HG03565 (cell line): ENCODE data around the gene SNED1.

Experiments
- ATAC-seq: cut with Tn5 transposase; IDR thresholded peaks from one replicate; pipeline ENCODE4 v1.9.1; 2021; ENCODE audit warnings: mild to moderate bottlenecking, moderate library complexity; ENCODE audit not compliant: unreplicated experiment

Gene SNED1

DNA sequence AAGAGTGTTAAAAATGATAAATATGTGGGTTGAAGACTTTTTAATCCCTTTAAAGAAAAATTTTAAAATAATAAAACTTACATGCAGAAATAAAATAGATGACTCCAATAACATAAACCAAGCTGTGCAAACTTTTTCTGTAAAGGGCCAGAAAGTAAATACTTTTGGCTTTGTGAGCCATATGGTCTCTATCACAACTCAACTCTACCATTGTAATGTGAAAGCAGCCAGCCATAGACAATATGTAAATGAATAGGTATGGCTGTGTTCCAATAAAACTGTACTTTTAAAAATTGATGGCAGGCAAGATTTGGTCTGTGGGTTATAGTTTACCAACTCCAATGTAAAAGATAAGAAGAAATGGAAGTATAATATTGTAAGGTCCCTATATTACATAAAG is 45.2 kb downstream of the SNED1 start:
- ATAC-seq, result no peak

- ATAC-seq, result no peak
Measured at GRCh38 chr2:241047253-241048010, 49.0 kb downstream of the SNED1 start.

DNA sequence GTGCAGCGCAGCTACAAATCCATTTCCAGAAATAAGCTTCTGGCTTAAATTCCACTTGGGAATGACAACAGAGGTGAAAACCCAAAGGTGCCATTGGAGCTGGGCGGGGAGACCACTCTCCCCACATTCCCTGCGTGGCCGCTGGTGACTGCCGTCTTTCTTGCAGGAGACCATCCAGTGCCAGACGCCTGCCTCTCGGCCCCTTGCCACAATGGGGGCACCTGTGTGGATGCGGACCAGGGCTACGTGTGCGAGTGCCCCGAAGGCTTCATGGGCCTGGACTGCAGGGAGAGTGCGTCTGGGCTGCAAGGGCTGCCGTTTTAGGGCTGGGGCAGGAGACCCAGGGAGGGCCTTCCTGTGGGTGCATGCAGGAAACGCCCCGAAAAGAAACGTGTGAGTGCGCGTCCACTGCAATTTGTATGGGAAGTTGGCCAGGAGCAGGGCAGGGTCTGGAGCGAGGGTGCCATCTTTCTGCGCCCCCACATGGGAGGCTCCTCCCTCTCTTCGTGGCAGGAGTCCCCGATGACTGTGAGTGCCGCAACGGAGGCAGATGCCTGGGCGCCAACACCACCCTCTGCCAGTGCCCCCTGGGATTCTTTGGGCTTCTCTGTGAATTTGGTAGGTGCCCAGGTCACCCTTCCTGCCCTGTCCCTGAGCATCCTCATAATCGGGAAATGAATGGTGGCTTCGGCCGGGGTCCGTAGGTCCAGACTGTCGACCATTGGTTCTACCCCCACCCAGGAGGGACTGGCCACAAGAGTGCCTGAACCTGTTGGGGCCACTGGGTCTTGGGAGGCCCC is 49.9 kb downstream of the SNED1 start:
- ATAC-seq, result no peak

DNA sequence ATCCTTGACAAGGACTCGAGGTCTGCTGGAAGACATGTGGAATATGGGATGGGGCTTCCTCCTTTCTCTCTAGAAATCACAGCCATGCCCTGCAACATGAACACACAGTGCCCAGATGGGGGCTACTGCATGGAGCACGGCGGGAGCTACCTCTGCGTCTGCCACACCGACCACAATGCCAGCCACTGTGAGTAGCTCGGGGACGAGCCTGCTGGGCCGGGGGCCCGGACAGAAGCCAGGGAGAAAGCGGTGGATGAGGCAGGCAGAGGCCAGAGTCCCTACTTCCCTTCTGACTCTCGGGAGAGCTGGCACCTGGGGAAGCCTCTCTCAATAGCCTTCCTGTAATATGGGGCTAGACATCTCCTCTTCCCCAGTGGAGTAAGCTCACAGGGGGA is 50.5 kb downstream of the SNED1 start:
- no peak for ATAC-seq

GRCh38 chr2:241049739-241050623 is 51.6 kb downstream of the SNED1 start:
- ATAC-seq, result no peak

GRCh38 chr2:241050624-241051577 is 52.5 kb downstream of the SNED1 start:
- ATAC-seq, result no peak

GRCh38 chr2:241051578-241052487 is 53.4 kb downstream of the SNED1 start:
- no peak for ATAC-seq

DNA sequence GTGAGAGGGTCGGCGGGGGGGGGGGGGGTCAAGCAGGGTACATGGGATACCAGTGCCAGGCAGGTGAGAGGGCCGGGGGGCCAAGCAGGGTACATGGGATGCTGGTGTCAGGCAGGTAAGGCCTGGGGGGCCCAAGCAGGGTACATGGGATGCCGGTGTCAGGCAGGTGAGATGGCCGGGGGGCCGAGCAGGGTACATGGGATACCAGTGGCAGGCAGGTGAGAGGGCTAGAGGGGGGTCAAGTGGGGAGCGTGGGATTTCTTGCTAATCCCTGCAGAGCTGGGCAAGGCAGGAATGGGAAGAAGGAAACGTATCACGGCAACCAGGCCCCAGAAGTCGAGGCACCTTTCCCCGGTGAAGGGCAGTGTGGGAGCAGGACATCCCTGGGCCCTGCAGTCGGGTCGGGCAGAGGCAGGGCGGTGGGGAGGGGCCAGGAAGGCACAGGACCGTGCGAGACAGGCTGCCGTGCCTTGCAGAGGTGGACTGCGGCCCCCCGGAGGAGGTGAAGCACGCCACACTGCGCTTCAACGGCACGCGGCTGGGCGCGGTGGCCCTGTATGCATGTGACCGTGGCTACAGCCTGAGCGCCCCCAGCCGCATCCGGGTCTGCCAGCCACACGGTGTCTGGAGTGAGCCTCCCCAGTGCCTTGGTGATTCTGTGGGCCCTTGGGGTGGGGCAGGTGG is 54.4 kb downstream of the SNED1 start:
- ATAC-seq, result no peak

GRCh38 chr2:241053576-241054251 is 55.3 kb downstream of the SNED1 start:
- no peak for ATAC-seq

DNA sequence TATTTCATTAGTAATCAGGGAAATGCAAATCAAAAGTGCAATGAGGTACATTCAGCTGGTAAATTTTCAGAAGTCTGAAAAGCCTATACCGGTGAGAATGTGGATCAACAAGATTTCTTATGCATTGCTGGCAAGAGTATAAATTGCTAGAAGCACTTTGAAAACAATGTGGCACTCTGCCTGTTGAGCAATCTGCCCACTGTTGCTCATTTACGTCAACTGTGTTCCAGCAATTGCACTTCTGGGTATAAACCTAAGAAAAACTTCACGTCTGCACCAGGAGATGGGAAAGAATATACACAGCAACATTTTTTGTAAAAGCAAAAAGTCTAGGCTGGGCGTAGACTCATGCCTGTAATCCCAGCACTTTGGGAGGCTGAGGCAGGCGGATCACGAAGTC is 62.9 kb downstream of the SNED1 start:
- ATAC-seq, result no peak

GRCh38 chr2:241062389-241063092 is 64.1 kb downstream of the SNED1 start:
- no peak for ATAC-seq

GRCh38 chr2:241063093-241063551 is 64.7 kb downstream of the SNED1 start:
- no peak for ATAC-seq

GRCh38 chr2:241063587-241063986 is 65.2 kb downstream of the SNED1 start:
- ATAC-seq, result no peak

- no peak for ATAC-seq
Measured at GRCh38 chr2:241064008-241064801, 65.8 kb downstream of the SNED1 start.

GRCh38 chr2:241064802-241065354 is 66.5 kb downstream of the SNED1 start:
- ATAC-seq, result no peak

- ATAC-seq, result no peak
Measured at GRCh38 chr2:241065355-241065803, 67.0 kb downstream of the SNED1 start.
